Activated naive CD8-positive, alpha-beta T cell treated with anti-CD3 and anti-CD28 coated beads, Interleukin-2, amount 50 U/mL, for 24 hours (primary cell): Measurements from ENCODE around the gene GPR137B.

Experiments
- ATAC-seq: fragments of 150-1000 bp; cut with Tn5 transposase; one replicate; pipeline ENCODE4 v1.10.0; 2021
- DNase-seq: peaks from one replicate; pipeline ENCODE4 v3.0.0; 2021
- H3K27ac Mint-ChIP-seq: one replicate; pipeline ENCODE4 v1.8.0; 2021; ENCODE audit warnings: mild to moderate bottlenecking, mixed read lengths
- H3K27me3 Mint-ChIP-seq: one replicate; pipeline ENCODE4 v1.8.0; 2021; ENCODE audit warnings: mixed read lengths
- H3K36me3 Mint-ChIP-seq: one replicate; pipeline ENCODE4 v1.8.0; 2021; ENCODE audit warnings: low read depth, mixed read lengths
- H3K4me1 Mint-ChIP-seq: one replicate; pipeline ENCODE4 v1.8.0; 2021; ENCODE audit warnings: mixed read lengths
- H3K4me3 Mint-ChIP-seq: one replicate; pipeline ENCODE4 v1.8.0; 2021; ENCODE audit warnings: mild to moderate bottlenecking, moderate library complexity, mixed read lengths
- H3K9me3 Mint-ChIP-seq: one replicate; pipeline ENCODE4 v1.8.0; 2021; ENCODE audit warnings: mixed read lengths

Gene GPR137B

DNA sequence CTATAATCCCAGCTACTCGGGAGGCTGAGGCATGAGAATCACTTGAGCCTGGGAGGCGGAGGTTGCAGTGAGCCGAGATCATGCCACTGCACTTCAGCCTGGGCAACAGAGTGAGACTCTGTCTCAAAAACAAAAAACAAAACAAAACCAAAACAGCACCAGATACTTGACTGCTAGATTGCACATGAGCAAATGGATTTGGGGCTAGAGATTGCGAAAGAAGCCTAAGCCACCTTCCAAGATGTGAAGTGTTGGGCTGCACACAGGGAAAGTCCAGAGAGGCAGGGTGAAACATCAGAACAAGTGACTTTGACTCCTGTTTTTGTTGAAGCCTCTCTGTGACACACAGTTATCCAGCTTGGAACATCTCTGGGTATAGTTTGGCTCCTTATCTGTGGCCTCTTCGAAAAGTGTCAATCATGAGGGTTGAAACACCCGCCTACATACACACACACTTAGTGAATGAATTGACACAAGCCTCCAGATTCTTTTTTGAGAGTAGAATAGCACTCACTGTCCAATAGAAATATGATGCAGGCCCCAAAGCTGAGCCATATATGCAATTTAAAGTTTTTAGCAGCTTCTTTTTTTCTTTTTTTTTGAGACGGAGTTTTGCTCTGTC is 34.2 kb upstream of the GPR137B start:
- no peak overlapping the region for H3K4me3 Mint-ChIP-seq
- ATAC-seq (no peak), DNase-seq (no peak)

DNA sequence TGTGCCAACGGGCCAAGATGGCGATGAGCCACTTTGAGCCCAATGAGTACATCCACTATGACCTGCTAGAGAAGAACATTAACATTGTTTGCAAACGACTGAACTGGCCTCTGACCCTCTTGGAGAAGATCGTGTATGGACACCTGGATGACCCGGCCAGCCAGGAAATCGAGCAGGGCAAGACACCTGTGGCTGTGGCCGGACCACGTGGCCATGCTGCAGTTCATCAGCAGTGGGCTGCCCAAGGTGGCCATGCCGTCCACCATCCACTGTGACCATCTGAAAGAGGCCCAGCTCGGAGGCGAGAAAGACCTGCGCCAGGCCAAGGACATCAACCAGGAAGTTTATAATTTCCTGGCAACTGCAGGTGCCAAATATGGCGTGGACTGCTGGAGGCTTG is 32.2 kb upstream of the GPR137B start:
- no peak for DNase-seq
- H3K4me3 Mint-ChIP-seq = no peak overlapping the region
- H3K27ac Mint-ChIP-seq = peak overlapping the region; percentile 37
- H3K27me3 Mint-ChIP-seq = no peaks in the 10 kb centered on the region
- ATAC-seq = no peak
- H3K36me3 Mint-ChIP-seq = no peaks in the 10 kb centered on the region
- no peaks in the 10 kb centered on the region for H3K9me3 Mint-ChIP-seq
- H3K4me1 Mint-ChIP-seq = no peaks in the 10 kb centered on the region

More for the DNA sequence above, 34.2 kb upstream of the GPR137B start:
- Mint-ChIP-seq H3K27ac (no peak overlapping the region), H3K27me3 (peaks cover 2% of the 10 kb centered on the region), H3K36me3 (no peaks in the 10 kb centered on the region), H3K4me1 (peaks cover 4% of the 10 kb centered on the region), H3K9me3 (no peaks in the 10 kb centered on the region)

DNA sequence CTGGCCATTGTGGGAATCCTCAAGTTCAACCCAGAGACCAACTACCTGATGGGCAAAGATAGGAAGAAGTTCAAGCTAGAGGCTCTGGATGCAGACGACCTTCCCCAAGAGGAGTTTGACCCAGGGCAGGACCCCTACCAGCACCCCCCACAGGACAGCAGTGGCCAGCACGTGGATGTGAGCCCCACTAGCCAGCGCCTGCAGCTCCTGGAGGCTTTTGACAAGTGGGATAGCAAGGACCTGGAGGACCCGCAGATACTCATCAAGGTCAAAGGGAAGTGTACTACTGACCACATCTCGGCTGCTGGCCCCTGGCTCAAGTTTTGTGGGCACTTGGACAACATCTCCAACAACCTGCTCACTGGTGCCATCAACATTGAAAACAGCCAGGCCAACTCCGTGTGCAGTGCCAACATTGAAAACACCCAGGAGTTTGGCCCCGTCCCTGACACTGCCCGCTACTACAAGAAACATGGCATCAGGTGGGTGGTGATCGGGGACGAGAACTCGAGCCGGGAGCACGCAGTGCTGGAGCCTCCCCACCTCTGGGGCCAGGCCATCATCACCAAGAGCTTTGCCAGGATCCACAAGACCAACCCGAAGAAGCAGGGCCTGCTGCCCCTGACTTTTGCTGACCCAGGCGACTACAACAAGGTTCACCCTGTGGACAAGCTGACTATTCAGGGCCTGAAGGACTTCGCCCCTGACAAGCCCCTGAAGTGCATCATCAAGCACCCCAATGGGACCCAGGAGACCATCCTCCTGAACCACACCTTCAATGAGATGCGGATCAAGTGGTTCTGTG is 30.6 kb upstream of the GPR137B start:
- H3K36me3 Mint-ChIP-seq = no peaks in the 10 kb centered on the region
- H3K27me3 Mint-ChIP-seq = no peaks in the 10 kb centered on the region
- H3K9me3 Mint-ChIP-seq = no peaks in the 10 kb centered on the region
- DNase-seq = no peak
- no peak for ATAC-seq
- H3K4me3 Mint-ChIP-seq = no peak overlapping the region
- no peaks in the 10 kb centered on the region for H3K4me1 Mint-ChIP-seq
- no peak overlapping the region for H3K27ac Mint-ChIP-seq

DNA sequence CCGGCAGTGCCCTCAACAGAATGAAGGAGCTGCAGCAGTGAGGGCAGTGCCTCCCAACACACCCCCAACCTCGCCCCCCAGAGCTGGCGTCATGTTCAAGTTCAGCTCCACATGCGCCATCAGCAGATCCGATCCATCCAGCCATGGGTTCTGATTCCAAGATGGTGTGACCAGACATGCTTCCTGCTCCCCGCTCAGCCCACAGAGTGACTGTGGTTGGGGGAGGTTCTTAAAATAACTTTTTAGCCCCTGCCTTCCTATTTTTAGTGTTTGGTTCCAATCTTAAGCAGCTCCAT is 30.1 kb upstream of the GPR137B start:
- no peak overlapping the region for H3K4me3 Mint-ChIP-seq
- H3K9me3 Mint-ChIP-seq = no peaks in the 10 kb centered on the region
- no peaks in the 10 kb centered on the region for H3K36me3 Mint-ChIP-seq
- H3K4me1 Mint-ChIP-seq = no peaks in the 10 kb centered on the region
- ATAC-seq (no peak), DNase-seq (no peak)
- no peaks in the 10 kb centered on the region for H3K27me3 Mint-ChIP-seq
- H3K27ac Mint-ChIP-seq = no peak overlapping the region

DNA sequence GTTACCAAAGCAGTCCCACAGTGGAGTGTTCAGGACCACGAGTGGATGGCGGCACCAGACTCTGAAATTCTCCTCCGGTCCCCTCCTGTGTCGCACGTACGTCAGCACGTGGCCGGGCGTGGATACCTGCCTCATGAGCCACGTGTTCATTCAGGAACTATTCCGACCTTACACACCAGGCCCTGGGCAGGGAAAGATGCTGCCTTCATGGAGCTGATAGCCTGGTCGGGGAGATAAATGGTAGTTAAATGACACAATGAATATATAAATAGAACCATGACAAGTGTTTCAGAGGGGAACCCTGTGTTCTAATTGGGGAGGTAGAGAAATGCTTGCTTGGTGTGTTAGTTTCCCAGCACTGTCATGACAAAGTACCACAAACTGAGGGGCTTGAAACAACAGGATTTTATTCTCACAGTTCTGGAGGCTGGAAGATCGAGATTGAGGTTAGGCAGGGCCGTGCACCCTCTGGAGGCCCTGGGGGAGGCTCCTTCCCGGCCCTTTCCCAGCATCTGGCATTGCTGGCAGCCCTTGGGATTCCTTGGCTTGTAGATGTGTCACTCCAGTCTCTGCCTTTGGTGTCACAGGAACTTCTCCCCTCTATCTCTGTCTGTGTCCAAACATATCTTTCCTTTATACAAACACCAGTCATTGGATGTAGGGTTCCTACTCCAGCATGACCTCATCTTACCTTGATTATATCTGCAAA is 28.9 kb upstream of the GPR137B start:
- H3K27me3 Mint-ChIP-seq = no peaks in the 10 kb centered on the region
- no peaks in the 10 kb centered on the region for H3K9me3 Mint-ChIP-seq

DNA sequence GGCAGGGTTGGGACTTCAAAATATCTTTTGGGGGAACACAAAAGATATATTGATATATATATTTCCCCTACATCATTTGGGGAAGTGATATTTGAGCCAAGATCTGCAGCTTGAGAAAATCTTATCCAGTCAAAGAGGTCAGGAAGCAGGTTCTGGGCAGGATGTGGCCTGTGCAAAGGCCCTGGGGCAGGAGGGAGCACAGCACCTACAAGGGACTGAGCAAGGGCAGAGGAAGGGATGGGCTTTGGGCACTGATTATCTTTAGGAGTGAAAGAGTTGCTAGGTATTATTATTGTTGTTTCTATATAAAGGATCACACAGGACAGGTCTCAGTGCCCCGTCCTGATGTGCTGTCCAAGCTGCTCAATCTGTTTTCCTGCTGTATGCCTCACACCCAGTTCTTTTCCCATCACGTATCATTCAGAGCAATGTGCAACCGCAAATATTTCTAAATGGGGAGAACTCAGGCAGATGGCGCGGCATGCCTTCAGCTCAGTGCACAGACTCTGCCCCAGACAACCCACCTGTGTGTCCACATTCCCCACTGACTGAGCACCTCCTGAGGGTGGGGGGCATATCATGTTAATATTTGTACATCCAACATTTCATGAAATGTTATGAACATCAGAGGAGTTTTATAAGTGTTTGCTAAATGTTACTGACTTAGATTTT is 28.1 kb upstream of the GPR137B start:
- no peak for DNase-seq
- no peaks in the 10 kb centered on the region for H3K9me3 Mint-ChIP-seq
- no peak overlapping the region for H3K4me3 Mint-ChIP-seq

More for the DNA sequence above, 28.9 kb upstream of the GPR137B start:
- Mint-ChIP-seq H3K36me3 (no peaks in the 10 kb centered on the region), H3K27ac (no peak overlapping the region), H3K4me3 (no peak overlapping the region), H3K4me1 (no peaks in the 10 kb centered on the region)
- no peak for DNase-seq
- ATAC-seq = no peak

DNA sequence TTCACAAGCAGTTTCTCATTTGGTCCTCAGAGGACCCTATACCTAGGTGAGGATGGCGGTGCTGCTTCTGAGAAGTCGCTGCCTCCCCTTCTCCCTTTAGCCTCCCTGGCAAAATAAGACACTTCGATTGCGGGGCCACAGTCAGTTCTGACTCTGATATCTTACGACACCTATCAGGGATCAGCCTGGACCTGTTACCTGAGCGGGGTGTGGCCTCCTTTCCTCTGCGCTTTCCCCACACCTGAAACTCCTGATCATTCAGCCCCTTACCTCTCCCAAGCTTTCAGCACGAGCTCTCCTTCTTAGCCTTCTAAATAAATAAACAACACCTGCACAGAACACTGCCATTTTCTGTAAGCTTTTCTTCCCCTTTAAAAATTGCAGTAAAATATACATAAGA is 24.6 kb upstream of the GPR137B start:
- ATAC-seq (no peak), DNase-seq (no peak)
- Mint-ChIP-seq H3K4me3 (no peak overlapping the region), H3K27ac (no peak overlapping the region), H3K4me1 (peaks cover 30% of the 10 kb centered on the region), H3K9me3 (no peaks in the 10 kb centered on the region), H3K27me3 (no peaks in the 10 kb centered on the region), H3K36me3 (no peaks in the 10 kb centered on the region)

More for the DNA sequence above, 28.1 kb upstream of the GPR137B start:
- H3K4me1 Mint-ChIP-seq = no peaks in the 10 kb centered on the region
- H3K27me3 Mint-ChIP-seq = no peaks in the 10 kb centered on the region
- no peaks in the 10 kb centered on the region for H3K36me3 Mint-ChIP-seq
- no peak overlapping the region for H3K27ac Mint-ChIP-seq
- no peak for ATAC-seq

DNA sequence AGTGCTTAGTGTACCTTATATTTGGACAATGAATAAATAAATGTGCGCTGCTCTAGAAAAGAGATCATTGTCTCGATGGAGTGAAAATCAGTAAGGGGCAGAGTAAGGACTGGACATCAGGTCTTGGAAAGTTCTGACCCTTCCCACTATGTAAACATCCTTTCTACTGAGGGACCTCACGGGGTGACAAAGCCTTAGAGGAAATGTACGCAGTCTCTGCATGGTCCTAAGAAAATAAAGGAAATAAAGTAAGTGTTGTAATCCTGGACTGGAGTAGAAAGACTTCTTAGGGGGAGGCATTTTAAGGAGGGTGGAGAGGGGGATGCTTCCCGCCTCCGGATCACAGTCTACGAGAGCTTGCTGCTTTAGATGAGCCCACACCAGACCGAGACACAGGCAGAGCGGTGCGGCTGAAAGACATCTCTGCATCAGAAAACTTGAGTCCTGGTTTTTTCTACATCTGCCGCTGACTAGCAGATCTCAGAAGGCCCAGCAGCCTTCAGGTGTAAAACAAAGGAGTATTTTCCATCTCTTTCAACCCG is 22.3 kb upstream of the GPR137B start:
- Mint-ChIP-seq H3K27ac (no peak overlapping the region), H3K4me3 (no peak overlapping the region)
- no peak for DNase-seq

DNA sequence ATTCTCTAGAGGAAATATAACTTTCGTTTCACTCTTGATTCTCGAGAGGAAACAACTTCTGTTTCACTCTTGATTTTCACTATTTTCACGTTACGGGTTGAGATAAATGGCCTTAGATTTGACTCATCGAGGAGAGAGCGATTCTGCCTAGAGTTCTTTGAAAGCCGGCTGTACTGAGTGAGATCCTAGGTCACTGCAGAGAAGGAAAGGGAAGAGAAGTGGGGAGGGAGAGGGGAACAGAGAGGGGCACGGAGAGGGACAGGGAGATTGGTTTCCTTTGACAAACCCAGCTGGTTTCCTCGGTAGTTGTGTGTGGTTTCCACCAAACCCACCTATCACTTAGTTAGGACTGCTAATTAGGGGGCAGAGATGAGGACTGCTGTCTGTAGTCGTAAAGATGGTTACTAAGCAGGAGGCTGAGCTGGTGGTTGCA is 21.6 kb upstream of the GPR137B start:
- ATAC-seq (peak; percentile 73), DNase-seq (no peak)
- Mint-ChIP-seq H3K4me3 (peak overlapping the region; percentile 72), H3K27me3 (no peaks in the 10 kb centered on the region), H3K36me3 (no peaks in the 10 kb centered on the region), H3K4me1 (peaks cover 33% of the 10 kb centered on the region), H3K9me3 (no peaks in the 10 kb centered on the region), H3K27ac (peak overlapping the region; percentile 72)

More for the DNA sequence above, 22.3 kb upstream of the GPR137B start:
- ATAC-seq = no peak
- Mint-ChIP-seq H3K27me3 (no peaks in the 10 kb centered on the region), H3K36me3 (no peaks in the 10 kb centered on the region), H3K9me3 (no peaks in the 10 kb centered on the region), H3K4me1 (peaks cover 33% of the 10 kb centered on the region)

DNA sequence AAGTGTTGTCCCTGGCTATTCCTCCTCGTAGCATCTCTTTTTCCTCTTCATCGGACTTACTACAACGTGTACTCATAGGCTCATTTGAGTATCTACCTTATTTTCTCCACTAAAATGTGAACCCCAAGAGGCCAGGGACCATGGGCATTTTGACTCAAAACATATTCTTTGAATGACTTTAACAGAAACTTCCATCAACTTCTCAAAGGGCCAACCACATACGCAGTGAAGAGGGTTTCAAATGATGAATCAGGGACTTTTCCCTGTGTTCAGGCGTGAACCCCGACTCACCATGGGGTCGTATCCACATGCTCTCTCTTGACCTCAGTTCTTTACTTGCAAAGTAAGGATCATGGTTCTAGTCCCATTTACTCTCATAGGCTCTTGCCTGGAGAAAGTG is 20.2 kb upstream of the GPR137B start:
- no peaks in the 10 kb centered on the region for H3K9me3 Mint-ChIP-seq
- no peaks in the 10 kb centered on the region for H3K27me3 Mint-ChIP-seq
- DNase-seq (peak; percentile 12), ATAC-seq (peak; percentile 65)
- H3K27ac Mint-ChIP-seq = peak overlapping the region; percentile 72
- peaks cover 33% of the 10 kb centered on the region for H3K4me1 Mint-ChIP-seq
- H3K4me3 Mint-ChIP-seq = peak overlapping the region; percentile 5
- H3K36me3 Mint-ChIP-seq = no peaks in the 10 kb centered on the region

DNA sequence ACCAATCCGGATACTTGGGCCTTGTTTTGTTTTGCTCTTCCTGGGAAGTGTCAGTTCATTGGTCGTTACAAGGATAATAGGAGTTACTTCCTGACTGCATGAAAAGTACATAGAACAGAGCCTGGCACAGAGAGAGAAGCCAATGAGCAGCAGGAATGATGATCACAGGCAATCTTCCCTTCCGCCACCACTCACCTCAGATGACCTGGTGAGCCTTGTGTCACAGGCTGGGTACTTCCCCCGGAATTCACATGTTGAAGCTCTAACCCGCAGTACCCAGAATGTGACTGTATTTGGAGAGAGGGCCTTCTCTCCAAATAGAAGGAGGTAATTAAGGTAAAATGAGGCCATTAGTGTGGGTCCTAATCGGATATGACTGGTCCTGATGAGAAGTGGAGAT is 18.8 kb upstream of the GPR137B start:
- no peak overlapping the region for H3K4me3 Mint-ChIP-seq
- no peak overlapping the region for H3K27ac Mint-ChIP-seq
- no peaks in the 10 kb centered on the region for H3K27me3 Mint-ChIP-seq
- no peak for DNase-seq
- peaks cover 33% of the 10 kb centered on the region for H3K4me1 Mint-ChIP-seq
- H3K36me3 Mint-ChIP-seq = no peaks in the 10 kb centered on the region
- H3K9me3 Mint-ChIP-seq = no peaks in the 10 kb centered on the region
- ATAC-seq = no peak

DNA sequence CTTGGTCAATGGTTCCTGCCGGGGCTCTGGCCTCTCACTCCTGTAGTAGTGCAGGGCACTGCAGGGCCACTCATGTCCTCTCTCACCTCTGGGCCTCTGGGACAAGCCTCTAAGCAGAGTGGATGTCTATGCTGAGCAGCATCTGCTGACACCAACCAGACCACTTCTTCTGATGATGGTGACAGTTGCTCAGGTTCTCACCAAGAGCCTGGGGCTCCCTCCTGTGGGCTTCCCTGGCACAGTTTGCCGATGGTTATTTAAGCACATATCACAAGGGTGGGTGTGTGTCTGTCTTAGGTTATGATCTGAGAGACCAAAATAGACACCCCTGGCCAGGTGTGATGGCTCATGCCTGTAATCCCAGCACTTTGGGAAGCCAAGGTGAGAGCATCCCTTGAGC is 17.4 kb upstream of the GPR137B start:
- H3K36me3 Mint-ChIP-seq = no peaks in the 10 kb centered on the region
- no peak overlapping the region for H3K27ac Mint-ChIP-seq
- H3K4me3 Mint-ChIP-seq = no peak overlapping the region
- DNase-seq = no peak
- no peak for ATAC-seq
- H3K27me3 Mint-ChIP-seq = no peaks in the 10 kb centered on the region
- peaks cover 29% of the 10 kb centered on the region for H3K4me1 Mint-ChIP-seq
- no peaks in the 10 kb centered on the region for H3K9me3 Mint-ChIP-seq

DNA sequence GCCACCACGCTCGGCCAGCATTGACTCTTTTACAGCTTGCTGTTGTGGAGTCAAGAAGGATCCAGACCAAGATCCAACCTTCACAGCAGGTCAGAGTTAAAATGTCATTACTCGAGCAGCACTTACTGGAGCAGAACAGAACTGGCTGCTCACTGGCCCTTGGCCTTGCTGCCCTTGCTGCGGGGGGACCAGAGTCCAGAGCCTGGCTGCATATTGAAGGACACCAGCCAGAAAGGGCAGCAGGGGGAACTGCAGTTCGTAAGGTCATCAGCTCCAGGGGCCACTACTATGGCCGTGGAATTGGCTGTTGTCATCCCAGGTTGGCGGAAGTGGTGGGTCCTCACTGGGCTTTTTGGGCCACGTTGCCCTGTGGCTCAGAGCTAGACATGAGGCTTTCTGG is 15.3 kb upstream of the GPR137B start:
- Mint-ChIP-seq H3K9me3 (no peaks in the 10 kb centered on the region), H3K27me3 (peaks cover 3% of the 10 kb centered on the region), H3K27ac (no peak overlapping the region), H3K36me3 (no peaks in the 10 kb centered on the region), H3K4me1 (peaks cover 8% of the 10 kb centered on the region), H3K4me3 (no peak overlapping the region)
- DNase-seq = no peak
- ATAC-seq = no peak

DNA sequence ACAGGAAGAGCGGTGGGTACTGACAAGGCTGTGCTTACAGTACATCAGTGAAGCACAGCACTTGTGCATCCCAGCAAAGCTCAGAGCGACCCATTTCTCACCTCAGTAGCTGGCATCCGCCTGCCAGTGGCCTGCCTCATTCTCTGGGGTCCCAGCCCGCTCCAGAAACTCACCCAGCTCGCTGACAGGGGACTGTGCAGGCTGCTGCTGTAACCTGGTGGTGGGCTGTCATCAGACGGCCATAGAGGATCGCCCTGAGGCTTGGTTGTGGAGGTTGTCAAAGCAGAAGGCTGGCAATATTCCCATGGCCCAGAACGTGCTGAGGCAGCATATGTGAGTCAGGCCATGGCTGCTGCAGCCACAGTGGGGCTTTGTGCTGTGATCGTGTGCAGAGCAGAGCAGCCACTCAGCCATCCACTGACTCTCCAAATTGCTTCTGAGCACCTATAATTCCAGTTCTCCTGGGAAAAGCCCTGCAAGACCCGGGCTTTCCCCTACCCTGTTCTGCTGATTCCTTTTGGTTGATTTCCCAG is 13.6 kb upstream of the GPR137B start:
- H3K9me3 Mint-ChIP-seq = no peaks in the 10 kb centered on the region
- ATAC-seq (no peak), DNase-seq (no peak)
- H3K27ac Mint-ChIP-seq = no peak overlapping the region
- no peaks in the 10 kb centered on the region for H3K4me1 Mint-ChIP-seq
- peaks cover 16% of the 10 kb centered on the region for H3K27me3 Mint-ChIP-seq
- H3K36me3 Mint-ChIP-seq = no peaks in the 10 kb centered on the region
- no peak overlapping the region for H3K4me3 Mint-ChIP-seq
